HUES64 (cell line): ENCODE results near the gene GRWD1.
A peak's percentile ranks its signal among the peaks of the same experiment; 100 is the strongest.

ENCODE experiments used
- H3K27ac ChIP-seq: 2 replicates; pipeline ENCODE4 v1.7.0; 2013; ENCODE audit warnings: low read depth, low read length, inconsistent platforms
- H3K27me3 ChIP-seq: 2 replicates; pipeline ENCODE4 v1.6.1; 2013; ENCODE audit warnings: mild to moderate bottlenecking, low read length; ENCODE audit not compliant: insufficient read depth
- H3K36me3 ChIP-seq: 2 replicates; pipeline ENCODE4 v1.6.1; 2013; ENCODE audit warnings: mild to moderate bottlenecking, low read length; ENCODE audit not compliant: insufficient read depth
- H3K4me1 ChIP-seq: 2 replicates; pipeline ENCODE4 v1.6.1; 2013; ENCODE audit warnings: mild to moderate bottlenecking, low read length, moderate library complexity; ENCODE audit not compliant: insufficient read depth
- H3K4me3 ChIP-seq: 2 replicates; pipeline ENCODE4 v1.5.1; 2013; ENCODE audit warnings: mild to moderate bottlenecking, low read length, moderate library complexity
- H3K9ac ChIP-seq: 2 replicates; pipeline ENCODE4 v1.6.1; 2013; ENCODE audit warnings: mild to moderate bottlenecking, low read depth, low read length
- H3K9me3 ChIP-seq: 2 replicates; pipeline ENCODE4 v1.6.1; 2013; ENCODE audit warnings: low read depth, low read length; ENCODE audit not compliant: insufficient read depth
- WGBS: fragments of 150-250, 120-280 bp; methylation state at CpG from one replicate; pipeline ENCODE4 v1.1.7; 2013; ENCODE audit warnings: missing lambda C conversion rate; 5-methylcytosine and 5-hydroxymethylcytosine counted together

Gene GRWD1

GRCh38 chr19:48428670-48429069 is 17.1 kb upstream of the GRWD1 start:
- WGBS = 100% methylated on average over 1 of the region's 1 CpG
- Histone ChIP-seq H3K9ac (no peak overlapping the region), H3K27me3 (no peaks in the 10 kb centered on the region), H3K4me1 (peaks cover 6% of the 10 kb centered on the region), H3K27ac (no peak overlapping the region), H3K4me3 (no peak overlapping the region), H3K9me3 (no peaks in the 10 kb centered on the region; the same call in 1 of the 2 replicates), H3K36me3 (no peaks in the 10 kb centered on the region)

- Histone ChIP-seq H3K9me3 (no peaks in the 10 kb centered on the region; the same call in 1 of the 2 replicates), H3K36me3 (no peaks in the 10 kb centered on the region), H3K4me3 (no peak overlapping the region), H3K9ac (no peak overlapping the region), H3K4me1 (no peaks in the 10 kb centered on the region), H3K27ac (no peak overlapping the region), H3K27me3 (no peaks in the 10 kb centered on the region)
- WGBS = 77% methylated on average over 7 of the region's 8 CpGs
Measured at GRCh38 chr19:48433337-48433736, 12.4 kb upstream of the GRWD1 start.

GRCh38 chr19:48436586-48436985 is 9.2 kb upstream of the GRWD1 start:
- WGBS = 89% methylated on average over 5 of the region's 5 CpGs
- Histone ChIP-seq H3K4me3 (no peak overlapping the region), H3K27ac (no peak overlapping the region), H3K36me3 (no peaks in the 10 kb centered on the region), H3K9ac (no peak overlapping the region), H3K4me1 (no peaks in the 10 kb centered on the region), H3K9me3 (no peaks in the 10 kb centered on the region), H3K27me3 (peaks cover 4% of the 10 kb centered on the region)

GRCh38 chr19:48441360-48442050 is 4.3 kb upstream of the GRWD1 start:
- H3K27ac ChIP-seq = no peak overlapping the region
- WGBS = 94% methylated on average over 18 of the region's 20 CpGs
- H3K9me3 ChIP-seq = no peaks in the 10 kb centered on the region
- 0 out of 2 replicates have a peak, but pooled peaks cover under 1% of the 10 kb centered on the region for H3K36me3 ChIP-seq
- no peak overlapping the region for H3K4me3 ChIP-seq
- H3K4me1 ChIP-seq = peaks cover 8% of the 10 kb centered on the region
- peaks cover 33% of the 10 kb centered on the region for H3K27me3 ChIP-seq
- H3K9ac ChIP-seq = no peak overlapping the region

GRCh38 chr19:48442116-48443035 is 3.4 kb upstream of the GRWD1 start:
- H3K9me3 ChIP-seq = no peaks in the 10 kb centered on the region
- no peak overlapping the region for H3K9ac ChIP-seq
- peaks cover 33% of the 10 kb centered on the region for H3K27me3 ChIP-seq
- peaks cover 8% of the 10 kb centered on the region for H3K4me1 ChIP-seq
- H3K27ac ChIP-seq = no peak overlapping the region
- H3K36me3 ChIP-seq = peaks cover 6% of the 10 kb centered on the region
- no peak overlapping the region for H3K4me3 ChIP-seq
- WGBS = 66% methylated on average over 94 of the region's 94 CpGs

- Histone ChIP-seq H3K9ac (no peak overlapping the region), H3K27me3 (peaks cover 33% of the 10 kb centered on the region), H3K36me3 (peaks cover 15% of the 10 kb centered on the region), H3K27ac (no peak overlapping the region), H3K4me3 (peak overlapping the region; percentile 28; the same call in 1 of the 2 replicates), H3K9me3 (no peaks in the 10 kb centered on the region), H3K4me1 (peaks cover 8% of the 10 kb centered on the region)
- WGBS = 58% methylated on average over 60 of the region's 60 CpGs
Measured at GRCh38 chr19:48443256-48443655, 2.5 kb upstream of the GRWD1 start.

- no peak overlapping the region for H3K9ac ChIP-seq
- WGBS = 55% methylated on average over 45 of the region's 45 CpGs
Measured at GRCh38 chr19:48443731-48444128, 2.1 kb upstream of the GRWD1 start.

GRCh38 chr19:48444129-48444935 is 1.5 kb upstream of the GRWD1 start:
- Histone ChIP-seq H3K9ac (no peak overlapping the region), H3K36me3 (peaks cover 25% of the 10 kb centered on the region), H3K9me3 (no peaks in the 10 kb centered on the region), H3K4me3 (peak overlapping the region; percentile 88), H3K4me1 (peaks cover 8% of the 10 kb centered on the region), H3K27ac (no peak overlapping the region), H3K27me3 (peaks cover 33% of the 10 kb centered on the region)
- WGBS = 56% methylated on average over 38 of the region's 38 CpGs

More at GRCh38 chr19:48443731-48444128, 2.1 kb upstream of the GRWD1 start:
- peaks cover 33% of the 10 kb centered on the region for H3K27me3 ChIP-seq
- H3K36me3 ChIP-seq = peaks cover 20% of the 10 kb centered on the region
- peak overlapping the region; percentile 88 for H3K4me3 ChIP-seq
- peaks cover 8% of the 10 kb centered on the region for H3K4me1 ChIP-seq
- H3K9me3 ChIP-seq = no peaks in the 10 kb centered on the region
- H3K27ac ChIP-seq = no peak overlapping the region

- WGBS = 39% methylated on average over 3 of the region's 3 CpGs
- H3K4me1 ChIP-seq = peaks cover 8% of the 10 kb centered on the region
- no peak overlapping the region for H3K9ac ChIP-seq
- H3K27ac ChIP-seq = no peak overlapping the region
- peaks cover 30% of the 10 kb centered on the region for H3K36me3 ChIP-seq
- peaks cover 33% of the 10 kb centered on the region for H3K27me3 ChIP-seq
- H3K9me3 ChIP-seq = no peaks in the 10 kb centered on the region
- H3K4me3 ChIP-seq = peak overlapping the region; percentile 88
Measured at GRCh38 chr19:48444936-48445200, 915 bp upstream of the GRWD1 start.

- peaks cover 8% of the 10 kb centered on the region for H3K4me1 ChIP-seq
- WGBS = 20% methylated on average over 6 of the region's 6 CpGs
- peak overlapping the region; percentile 88 for H3K4me3 ChIP-seq
- no peaks in the 10 kb centered on the region for H3K9me3 ChIP-seq
- H3K27me3 ChIP-seq = peaks cover 33% of the 10 kb centered on the region
- H3K9ac ChIP-seq = peak overlapping the region; percentile 91
- H3K27ac ChIP-seq = peak overlapping the region; percentile 71; the same call in 1 of the 2 replicates
- peaks cover 34% of the 10 kb centered on the region for H3K36me3 ChIP-seq
Measured at GRCh38 chr19:48445256-48445605, 552 bp upstream of the GRWD1 start.

- peaks cover 47% of the 10 kb centered on the region for H3K36me3 ChIP-seq
- 85% methylated on average over 6 of the region's 7 CpGs for WGBS
- peaks cover 30% of the 10 kb centered on the region for H3K27me3 ChIP-seq
- peak overlapping the region; percentile 88 for H3K4me3 ChIP-seq
- peaks cover 8% of the 10 kb centered on the region for H3K4me1 ChIP-seq
- no peaks in the 10 kb centered on the region for H3K9me3 ChIP-seq
- no peak overlapping the region; the same call in 1 of the 2 replicates for H3K27ac ChIP-seq
- H3K9ac ChIP-seq = peak overlapping the region; percentile 91
Measured at GRCh38 chr19:48446579-48446978, 796 bp downstream of the GRWD1 start.
